PFSK-1 (cell line): ENCODE data around the gene TPST1.

Source experiments
- FOXP2 ChIP-seq: optimal IDR thresholded peaks from 2 replicates; pipeline ENCODE3; 2011; ENCODE audit warnings: borderline replicate concordance, control low read depth, inconsistent platforms; ENCODE audit not compliant: insufficient read depth; ENCODE audit errors: extremely low read length, extremely low read depth
- POLR2AphosphoS5 ChIP-seq: IDR thresholded peaks from 2 replicates; pipeline ENCODE4 v1.6.1; 2012; ENCODE audit warnings: low read depth, mild to moderate bottlenecking, control low read depth, low read length, moderate library complexity
- SIN3A ChIP-seq: IDR thresholded peaks from 2 replicates; pipeline ENCODE4 v1.6.1; 2012; ENCODE audit warnings: mild to moderate bottlenecking, low read length, moderate library complexity, borderline replicate concordance; ENCODE audit not compliant: insufficient read depth
- TAF1 ChIP-seq: IDR thresholded peaks from 2 replicates; pipeline ENCODE4 v1.6.1; 2012; ENCODE audit warnings: low read length, control low read depth, borderline replicate concordance; ENCODE audit not compliant: insufficient read depth
- TF ChIP-seq, protein P1 (sequence below), 2 experiments: IDR thresholded peaks; 2 replicates each; pipeline versions ENCODE4 v1.6.1 to v1.8.0; 2011 to 2012; ENCODE audit warnings: low read depth in 2 of 2, low read length in 2 of 2, control low read depth in 1 of 2, inconsistent platforms in 1 of 2, mild to moderate bottlenecking in 1 of 2, moderate library complexity in 1 of 2; ENCODE audit not compliant: insufficient read depth in 1 of 2

Gene TPST1

DNA sequence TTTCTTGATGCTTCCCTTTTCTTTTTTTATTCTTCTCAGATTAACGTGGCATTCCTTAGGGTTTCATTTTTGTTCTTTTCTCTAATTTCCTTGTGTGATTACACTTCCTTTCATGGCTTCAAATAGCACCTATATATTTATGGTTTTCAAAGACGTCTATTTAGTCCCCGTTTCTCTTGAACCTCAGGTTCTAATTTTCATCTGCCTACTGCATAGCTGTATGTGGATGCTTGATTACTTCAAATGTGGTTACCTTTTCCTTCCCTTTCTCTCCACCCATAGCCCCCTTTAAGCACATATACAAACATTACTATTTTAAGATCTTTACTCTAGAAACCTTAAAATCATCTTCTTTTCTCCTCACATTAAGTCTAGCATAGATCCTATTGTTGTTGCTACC lies 2.4 kb downstream of the TPST1 start:
- TF ChIP-seq POLR2AphosphoS5 (no peak), TAF1 (no peak), FOXP2 (no peak), SIN3A (no peak)
- TF ChIP-seq, protein P1, sequence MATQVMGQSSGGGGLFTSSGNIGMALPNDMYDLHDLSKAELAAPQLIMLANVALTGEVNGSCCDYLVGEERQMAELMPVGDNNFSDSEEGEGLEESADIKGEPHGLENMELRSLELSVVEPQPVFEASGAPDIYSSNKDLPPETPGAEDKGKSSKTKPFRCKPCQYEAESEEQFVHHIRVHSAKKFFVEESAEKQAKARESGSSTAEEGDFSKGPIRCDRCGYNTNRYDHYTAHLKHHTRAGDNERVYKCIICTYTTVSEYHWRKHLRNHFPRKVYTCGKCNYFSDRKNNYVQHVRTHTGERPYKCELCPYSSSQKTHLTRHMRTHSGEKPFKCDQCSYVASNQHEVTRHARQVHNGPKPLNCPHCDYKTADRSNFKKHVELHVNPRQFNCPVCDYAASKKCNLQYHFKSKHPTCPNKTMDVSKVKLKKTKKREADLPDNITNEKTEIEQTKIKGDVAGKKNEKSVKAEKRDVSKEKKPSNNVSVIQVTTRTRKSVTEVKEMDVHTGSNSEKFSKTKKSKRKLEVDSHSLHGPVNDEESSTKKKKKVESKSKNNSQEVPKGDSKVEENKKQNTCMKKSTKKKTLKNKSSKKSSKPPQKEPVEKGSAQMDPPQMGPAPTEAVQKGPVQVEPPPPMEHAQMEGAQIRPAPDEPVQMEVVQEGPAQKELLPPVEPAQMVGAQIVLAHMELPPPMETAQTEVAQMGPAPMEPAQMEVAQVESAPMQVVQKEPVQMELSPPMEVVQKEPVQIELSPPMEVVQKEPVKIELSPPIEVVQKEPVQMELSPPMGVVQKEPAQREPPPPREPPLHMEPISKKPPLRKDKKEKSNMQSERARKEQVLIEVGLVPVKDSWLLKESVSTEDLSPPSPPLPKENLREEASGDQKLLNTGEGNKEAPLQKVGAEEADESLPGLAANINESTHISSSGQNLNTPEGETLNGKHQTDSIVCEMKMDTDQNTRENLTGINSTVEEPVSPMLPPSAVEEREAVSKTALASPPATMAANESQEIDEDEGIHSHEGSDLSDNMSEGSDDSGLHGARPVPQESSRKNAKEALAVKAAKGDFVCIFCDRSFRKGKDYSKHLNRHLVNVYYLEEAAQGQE (IDR thresholded peaks at IDR 0.05; ENCODE audit: insufficient read depth in 1 of 2, low read depth in 2 of 2, low read length in 2 of 2) = no peak

DNA sequence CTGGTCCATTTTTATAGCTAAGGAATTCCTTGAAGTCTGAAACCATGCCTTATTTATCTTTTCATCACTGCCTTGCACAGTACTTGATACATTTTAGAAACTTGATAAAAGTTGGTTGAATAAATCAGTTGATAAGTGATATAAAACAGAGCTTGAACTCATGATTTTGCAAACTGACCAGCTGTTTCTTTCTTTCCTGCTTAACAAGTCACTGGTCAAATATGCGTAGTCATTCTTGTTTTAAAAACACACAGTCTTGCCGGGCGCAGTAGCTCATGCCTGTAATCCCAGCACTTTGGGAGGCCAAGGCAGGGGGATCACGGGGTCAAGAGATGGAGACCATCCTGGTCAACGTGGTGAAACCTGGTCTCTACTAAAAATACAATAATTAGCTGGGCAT lies 6.3 kb downstream of the TPST1 start:
- TF ChIP-seq POLR2AphosphoS5 (no peak), TAF1 (no peak), SIN3A (no peak), FOXP2 (no peak)
- TF ChIP-seq, protein P1 (IDR thresholded peaks at IDR 0.05; ENCODE audit: insufficient read depth in 1 of 2, low read depth in 2 of 2, low read length in 2 of 2) = no peak

DNA sequence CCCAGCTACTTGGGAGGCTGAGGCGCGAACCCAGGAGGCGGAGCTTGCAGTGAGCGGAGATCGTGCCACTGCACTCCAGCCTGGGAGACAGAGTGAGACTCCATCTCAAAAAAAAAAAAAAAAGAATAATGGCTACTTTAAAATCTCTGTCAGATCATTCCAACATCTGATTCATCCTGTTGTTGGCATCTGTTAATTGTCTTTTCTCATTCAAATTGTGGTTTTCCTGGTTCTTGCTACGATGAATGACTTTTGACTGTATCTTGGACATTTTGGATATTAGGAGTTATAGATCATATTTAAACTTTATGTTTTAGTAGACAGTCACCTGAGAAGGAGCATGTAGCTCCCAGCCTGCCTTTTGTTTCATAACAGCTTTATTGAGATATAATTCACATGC lies 8.5 kb downstream of the TPST1 start:
- TF ChIP-seq SIN3A = no peak
- no peak for TF ChIP-seq POLR2AphosphoS5
- TF ChIP-seq TAF1 = no peak
- no peak for TF ChIP-seq FOXP2
- TF ChIP-seq, protein P1 (IDR thresholded peaks at IDR 0.05; ENCODE audit: insufficient read depth in 1 of 2, low read depth in 2 of 2, low read length in 2 of 2) = no peak

DNA sequence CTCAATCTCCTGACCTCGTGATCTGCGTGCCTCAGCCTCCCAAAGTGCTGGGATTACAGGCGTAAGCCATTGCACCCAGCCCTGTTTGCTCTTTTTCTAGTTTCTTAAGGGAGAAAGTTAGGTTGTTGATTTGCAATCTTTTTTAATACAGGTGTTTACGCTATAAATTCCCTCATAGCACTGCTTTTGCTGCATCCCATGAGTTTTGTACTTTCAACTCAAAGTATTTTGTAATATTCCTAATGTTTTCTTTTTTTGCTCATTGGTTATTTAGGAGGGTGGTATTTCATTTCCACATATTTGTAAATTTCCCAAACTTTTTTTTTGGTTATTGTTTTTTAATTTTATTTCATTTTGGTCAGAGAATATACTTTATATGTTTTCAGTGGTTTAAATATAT lies 11.6 kb downstream of the TPST1 start:
- TF ChIP-seq FOXP2 (no peak), SIN3A (no peak), TAF1 (no peak), POLR2AphosphoS5 (no peak)
- TF ChIP-seq, protein P1 (IDR thresholded peaks at IDR 0.05; ENCODE audit: insufficient read depth in 1 of 2, low read depth in 2 of 2, low read length in 2 of 2) = no peak

DNA sequence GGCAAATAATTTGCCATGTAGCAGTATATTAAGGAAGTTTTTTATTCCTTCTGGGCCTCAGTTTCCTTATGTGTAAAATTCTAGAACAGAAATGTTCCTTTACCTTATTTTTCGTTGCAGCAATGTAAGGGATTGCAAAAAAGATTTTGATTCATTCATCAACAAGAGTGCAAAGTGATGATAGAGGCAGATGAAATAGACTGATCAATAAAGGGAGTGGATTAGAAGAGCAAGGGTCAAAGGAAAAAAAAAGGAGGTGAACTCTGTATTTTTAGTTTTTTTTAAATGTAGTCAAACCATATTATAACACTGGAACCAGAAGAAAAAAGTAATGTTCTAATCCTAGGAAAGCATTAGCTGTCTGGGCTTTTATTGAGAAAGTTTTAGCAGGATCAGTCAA lies 14.7 kb downstream of the TPST1 start:
- TF ChIP-seq FOXP2 = no peak
